Endothelial cell of umbilical vein (primary cell): ENCODE measurements around the gene CARMIL3. TPM values are rescaled to one million over a fixed set of nuclear protein-coding genes. Genes with fewer than 3 reads are reported as not detected.
A peak's percentile ranks its signal among the peaks of the same experiment; 100 is the strongest.
"Not testable (repeated sequence)": the region's sequence is repeated elsewhere in the genome, so short reads cannot be mapped to it uniquely, and the experiment has no call there.

ENCODE experiments used
- BruUV-seq: library from RNA; stranded (reverse); fragments of 400-500 nt; replicated peaks from 2 replicates; lab custom pipeline; 2021; lab: Mats Ljungman, UMichigan
- CTCF ChIA-PET: fragments of 300-600, 350-600 bp; sonication (Branson Sonifier 250); formaldehyde crosslinking; loops from one replicate; lab custom pipeline; 2021; ENCODE audit warnings: antibody characterized with exemption, inconsistent platforms; lab: Charles Lee
- POLR2A ChIA-PET: fragments of 300-600, 350-600 bp; sonication (Branson Sonifier 250); formaldehyde crosslinking; loops from one replicate; lab custom pipeline; 2021; ENCODE audit warnings: antibody characterized with exemption, inconsistent platforms; lab: Charles Lee
- DNase-seq: peaks from one replicate; pipeline ENCODE4 v3.0.0-alpha.2; 2011; ENCODE audit warnings: low read depth, low spot score
- FAIRE-seq: peaks from 2 replicates; lab custom pipeline; 2011; peaks lifted over from hg19 to GRCh38; lab: Jason Lieb, UNC
- H2AFZ ChIP-seq: 2 replicates; pipeline ENCODE4 v1.6.0; 2012; ENCODE audit warnings: low read depth, low read length, control low read depth, inconsistent platforms
- H3K27ac ChIP-seq: 2 replicates; pipeline ENCODE4 v1.5.1; 2011; ENCODE audit warnings: low read depth, mild to moderate bottlenecking, control low read depth, low read length, moderate library complexity; ENCODE audit not compliant: insufficient read depth
- H3K27me3 ChIP-seq, 2 experiments: 2 replicates each; pipeline versions ENCODE4 v1.6.0 to v1.6.1; 2011; ENCODE audit warnings: low read length in 2 of 2, mixed read lengths in 1 of 2; ENCODE audit not compliant: control insufficient read depth in 2 of 2, insufficient read depth in 2 of 2
- H3K36me3 ChIP-seq, 2 experiments: 2 replicates in 1 of 2; 3 replicates in 1 of 2; pipeline ENCODE4 v1.5.1; 2011; ENCODE audit warnings: low read length in 2 of 2, mild to moderate bottlenecking in 1 of 2, moderate library complexity in 1 of 2; ENCODE audit not compliant: control insufficient read depth in 2 of 2, insufficient read depth in 2 of 2; ENCODE audit errors: extremely low read depth in 1 of 2
- H3K4me1 ChIP-seq: 3 replicates; pipeline ENCODE4 v1.5.1; 2011; ENCODE audit warnings: mild to moderate bottlenecking, low read length; ENCODE audit not compliant: control insufficient read depth, insufficient read depth; ENCODE audit errors: extremely low read depth
- H3K4me2 ChIP-seq: 2 replicates; pipeline ENCODE4 v1.6.1; 2011; ENCODE audit warnings: low read length, control low read depth, mixed read lengths; ENCODE audit not compliant: insufficient read depth
- H3K4me3 ChIP-seq, 3 experiments: fragments of 200-600 bp in 1 of 3; sonication (generic), shearing (Covaris generic) in 1 of 3; replicated peaks in 1 of 3; 2 replicates each; pipeline ENCODE4 v1.5.1; 2011 to 2016; ENCODE audit warnings: control low read depth in 3 of 3, low read length in 3 of 3, mild to moderate bottlenecking in 2 of 3, inconsistent platforms in 1 of 3, low read depth in 1 of 3, moderate library complexity in 1 of 3; ENCODE audit not compliant: insufficient read depth in 1 of 3
- H3K79me2 ChIP-seq: 2 replicates; pipeline ENCODE4 v1.6.0; 2012; ENCODE audit warnings: low read length, inconsistent platforms; ENCODE audit not compliant: control insufficient read depth, insufficient read depth
- H3K9ac ChIP-seq: replicated peaks from 2 replicates; pipeline ENCODE3; 2011; ENCODE audit warnings: low read length, control low read depth; ENCODE audit not compliant: insufficient read depth; ENCODE audit errors: extremely low read depth
- H3K9me1 ChIP-seq: replicated peaks from 3 replicates; pipeline ENCODE4 v1.6.0; 2011; ENCODE audit warnings: mild to moderate bottlenecking, low read length; ENCODE audit not compliant: control insufficient read depth, insufficient read depth; ENCODE audit errors: extremely low read depth
- H3K9me3 ChIP-seq: replicated peaks from 2 replicates; pipeline ENCODE4 v1.5.1; 2012; ENCODE audit warnings: low read length, inconsistent platforms; ENCODE audit not compliant: control insufficient read depth, insufficient read depth
- H4K20me1 ChIP-seq: replicated peaks from 2 replicates; pipeline ENCODE3; 2011; ENCODE audit warnings: mild to moderate bottlenecking, low read length; ENCODE audit not compliant: control insufficient read depth, insufficient read depth; ENCODE audit errors: extremely low read depth
- EZH2 ChIP-seq: IDR thresholded peaks from 2 replicates; pipeline ENCODE4 v1.6.1; 2012; ENCODE audit warnings: borderline replicate concordance, low read depth, mild to moderate bottlenecking, moderate library complexity, low read length, inconsistent platforms; ENCODE audit not compliant: severe bottlenecking
- FOS ChIP-seq: IDR thresholded peaks from 2 replicates; pipeline ENCODE4 v1.6.1; 2011; ENCODE audit warnings: mild to moderate bottlenecking, low read length, moderate library complexity, borderline replicate concordance; ENCODE audit not compliant: insufficient read depth
- GATA2 ChIP-seq: IDR thresholded peaks from 2 replicates; pipeline ENCODE4 v1.7.0; 2011; ENCODE audit warnings: low read depth, mild to moderate bottlenecking, moderate library complexity, mixed read lengths, low read length; ENCODE audit not compliant: insufficient read length, insufficient read depth
- JUN ChIP-seq: IDR thresholded peaks from 2 replicates; pipeline ENCODE4 v1.6.1; 2011; ENCODE audit warnings: borderline replicate concordance, low read depth; ENCODE audit not compliant: insufficient read length, insufficient read depth
- MAX ChIP-seq: IDR thresholded peaks from 2 replicates; pipeline ENCODE4 v1.6.1; 2011; ENCODE audit not compliant: insufficient read depth, insufficient read length
- MYC ChIP-seq: IDR thresholded peaks from one replicate; pipeline ENCODE4 v1.6.1; 2011; ENCODE audit warnings: mild to moderate bottlenecking, low read depth, low read length
- POLR2A ChIP-seq: IDR thresholded peaks from 2 replicates; pipeline ENCODE4 v1.6.1; 2012; ENCODE audit warnings: low read depth, mild to moderate bottlenecking, control low read depth, low read length
- POLR2AphosphoS5 ChIP-seq: IDR thresholded peaks from 2 replicates; pipeline ENCODE4 v1.6.1; 2012; ENCODE audit warnings: low read depth, mild to moderate bottlenecking, control low read depth, low read length, moderate library complexity; ENCODE audit not compliant: insufficient read depth
- dilution Hi-C: fragments of 300-500 bp; cut with MboI; formaldehyde crosslinking; loops from one replicate; pipeline ENCODE4 v1.15.0; 2019; ENCODE audit warnings: low sequenced_read_pairs; ENCODE audit not compliant: extremely low pct_ligation_motif_present
- intact Hi-C: fragments of 100-400 bp; cut with micrococcal nuclease; formaldehyde crosslinking; loops from one replicate; pipeline ENCODE4 v1.10.0; 2022
- polyA plus RNA-seq, 4 experiments: library from polyadenylated mRNA; depleted of rRNA in 3 of 4; stranded (reverse) in 3 of 4; unstranded in 1 of 4; fragments of >200 nt; gene quantifications; 2 replicates each; pipeline versions ENCODE4 v1.2.1 to v1.2.3, GENCODE V29; 2011 to 2012; ENCODE audit warnings: missing spikeins in 1 of 4
- total RNA-seq: library from RNA; stranded (reverse); gene quantifications from 2 replicates; pipeline ENCODE4 v1.2.3, GENCODE V29; 2021

CARMIL3 gene
- total and polyA plus RNA-seq, 2 donors (not counting 3 experiments of a cell fraction or from before 2014, with no cell fraction given), result 0.03 TPM; not detected in 1

GRCh38 chr14:24031331-24031730, 20.5 kb upstream of the CARMIL3 start:
- H3K27me3 ChIP-seq, H3K9me3 ChIP-seq, H3K79me2 ChIP-seq, POLR2A ChIA-PET, FAIRE-seq, H3K9ac ChIP-seq, BruUV-seq, H2AFZ ChIP-seq, dilution Hi-C loops, H3K4me1 ChIP-seq, H3K36me3 ChIP-seq, DNase-seq, H3K9me1 ChIP-seq, intact Hi-C loops, H3K4me3 ChIP-seq, H3K27ac ChIP-seq, H3K4me2 ChIP-seq, H4K20me1 ChIP-seq: not testable (repeated sequence)
- CTCF ChIA-PET, result interaction anchor here (0.7 kb wide), 1 partner anchor 98 kb away, joined by 3 read pairs; no protein-coding TSS in a partner anchor

- dilution Hi-C loops (no loop called here), intact Hi-C loops (no loop called here)
- TF ChIP-seq EZH2, result no peak
- no peak for TF ChIP-seq MYC
- no peak for TF ChIP-seq POLR2A
- TF ChIP-seq FOS, result no peak
- no peak for TF ChIP-seq GATA2
- TF ChIP-seq JUN, result no peak
- TF ChIP-seq POLR2AphosphoS5, result no peak
- no peak for TF ChIP-seq MAX
- H3K4me1 ChIP-seq, result no peaks in the 10 kb centered on the region
- FAIRE-seq (no peak), DNase-seq (no peak)
- CTCF ChIA-PET, result interaction anchor here (1.3 kb wide), 1 partner anchor 25 kb away, joined by 6 read pairs; no protein-coding TSS in a partner anchor
- POLR2A ChIA-PET, result no interaction called here
- H2AFZ ChIP-seq, result no peak overlapping the region
- H3K79me2 ChIP-seq, result no peaks in the 10 kb centered on the region
- H3K4me2 ChIP-seq, result no peak overlapping the region
- H3K36me3 ChIP-seq, result no peaks in the 10 kb centered on the region
- no peaks in the 10 kb centered on the region for H3K9me1 ChIP-seq
- H3K27ac ChIP-seq, result no peak overlapping the region
- BruUV-seq, result no TSS peak
- no peaks in the 10 kb centered on the region for H3K27me3 ChIP-seq
- peaks cover 2% of the 10 kb centered on the region for H3K9me3 ChIP-seq
- no peaks in the 10 kb centered on the region for H4K20me1 ChIP-seq
- H3K4me3 ChIP-seq, result no peak overlapping the region
- H3K9ac ChIP-seq, result no peak overlapping the region
Measured at GRCh38 chr14:24032727-24033418, 18.9 kb upstream of the CARMIL3 start.

GRCh38 chr14:24035769-24036168, 16.0 kb upstream of the CARMIL3 start:
- dilution Hi-C loops, H3K79me2 ChIP-seq, FAIRE-seq, DNase-seq, H3K4me1 ChIP-seq, H3K9ac ChIP-seq, H3K9me1 ChIP-seq, H3K27me3 ChIP-seq, POLR2A ChIA-PET, BruUV-seq, H3K36me3 ChIP-seq, H3K27ac ChIP-seq, H3K9me3 ChIP-seq, H4K20me1 ChIP-seq: not testable (repeated sequence)
- CTCF ChIA-PET, result interaction anchor here (0.8 to 1.1 kb wide), 7 partner anchors 16 to 58 kb away, joined by 3 to 5 read pairs (median 3); partner anchors contain the start of genes CARMIL3, DHRS4L2 and PCK2
- peak overlapping the region in 2 of 3 experiments; percentile 33 to 42 for H3K4me3 ChIP-seq
- peak overlapping the region; percentile 58 for H3K4me2 ChIP-seq
- intact Hi-C loops, result loop anchor here (1.0 to 5.0 kb wide), 3 partner anchors 21 to 63 kb away; partner anchors contain the start of gene DHRS4L2
- peak overlapping the region; percentile 82 for H2AFZ ChIP-seq
